ENCODE data around the gene VIT.

DNA sequence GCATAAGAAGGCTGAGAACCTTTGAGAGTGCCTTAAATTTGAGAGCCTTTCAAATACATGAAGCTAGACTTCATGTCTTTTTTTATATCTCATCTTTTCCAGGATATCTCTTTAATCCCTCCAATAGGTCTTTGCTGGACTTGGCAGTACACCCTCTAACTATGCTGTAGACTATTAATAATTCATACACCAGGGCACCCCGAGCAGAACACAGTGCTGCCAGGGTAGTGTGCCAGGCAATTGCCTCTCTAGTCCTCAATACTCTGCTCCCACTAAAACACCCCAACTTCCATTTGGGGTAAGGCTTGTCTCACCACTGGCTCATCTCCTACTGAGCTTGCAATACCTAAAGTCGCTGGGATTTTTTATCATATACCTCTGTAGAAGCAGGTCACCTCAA lies 80.8 kb downstream of the VIT start:
- no peak for TF ChIP-seq CTCF (conservative IDR thresholded peaks at IDR 0.05; ENCODE audit: low read length)
- no peak for TF ChIP-seq EZH2phosphoT487 (IDR thresholded peaks at IDR 0.05; ENCODE audit: borderline replicate concordance)

Data from Loucy (cell line).